Chondrocyte (in vitro differentiated cells): ENCODE results near the gene SPEG. TPM values are rescaled to one million over a fixed set of nuclear protein-coding genes. Genes with fewer than 3 reads are reported as not detected.

Source experiments
- DNase-seq: peaks from one replicate; pipeline ENCODE4 v3.0.0; 2021; ENCODE audit warnings: mixed read lengths, low spot score
- H3K27ac Mint-ChIP-seq: one replicate; pipeline ENCODE4 v1.8.0; 2021; ENCODE audit warnings: mild to moderate bottlenecking, moderate library complexity, mixed read lengths; ENCODE audit not compliant: unreplicated experiment
- H3K27me3 Mint-ChIP-seq: 2 replicates; pipeline ENCODE4 v1.8.0; 2021; ENCODE audit warnings: low read depth, mixed read lengths
- H3K36me3 Mint-ChIP-seq: 2 replicates; pipeline ENCODE4 v1.8.0; 2021; ENCODE audit warnings: low read depth, mixed read lengths
- H3K4me1 Mint-ChIP-seq: 2 replicates; pipeline ENCODE4 v1.8.0; 2021; ENCODE audit warnings: low read depth, mild to moderate bottlenecking, mixed read lengths
- H3K4me3 Mint-ChIP-seq: one replicate; pipeline ENCODE4 v1.8.0; 2021; ENCODE audit warnings: mild to moderate bottlenecking, moderate library complexity, mixed read lengths; ENCODE audit not compliant: unreplicated experiment
- H3K9me3 Mint-ChIP-seq: 2 replicates; pipeline ENCODE4 v1.8.0; 2021; ENCODE audit warnings: low read depth, mixed read lengths
- CTCF ChIP-seq: fragments of 200-600 bp; sonication (generic); IDR thresholded peaks from 2 replicates; pipeline ENCODE4 v1.5.0; 2021; ENCODE audit warnings: antibody characterized with exemption, mild to moderate bottlenecking, moderate library complexity
- total RNA-seq: library from RNA; stranded (reverse); gene quantifications from 3 replicates; pipeline ENCODE4 v1.2.1, GENCODE V29; 2021

SPEG gene
- total RNA-seq, 1 donor from 2014 or later: 94.9 TPM

GRCh38 chr2:219465659-219466561 is 31.3 kb downstream of the SPEG start:
- Mint-ChIP-seq H3K9me3 (no peaks in the 10 kb centered on the region), H3K4me3 (no peak overlapping the region), H3K4me1 (peaks cover 16% of the 10 kb centered on the region), H3K27ac (no peak overlapping the region), H3K27me3 (no peaks in the 10 kb centered on the region), H3K36me3 (peaks cover 21% of the 10 kb centered on the region)
- TF ChIP-seq CTCF: no peak
- no peak for DNase-seq

DNA sequence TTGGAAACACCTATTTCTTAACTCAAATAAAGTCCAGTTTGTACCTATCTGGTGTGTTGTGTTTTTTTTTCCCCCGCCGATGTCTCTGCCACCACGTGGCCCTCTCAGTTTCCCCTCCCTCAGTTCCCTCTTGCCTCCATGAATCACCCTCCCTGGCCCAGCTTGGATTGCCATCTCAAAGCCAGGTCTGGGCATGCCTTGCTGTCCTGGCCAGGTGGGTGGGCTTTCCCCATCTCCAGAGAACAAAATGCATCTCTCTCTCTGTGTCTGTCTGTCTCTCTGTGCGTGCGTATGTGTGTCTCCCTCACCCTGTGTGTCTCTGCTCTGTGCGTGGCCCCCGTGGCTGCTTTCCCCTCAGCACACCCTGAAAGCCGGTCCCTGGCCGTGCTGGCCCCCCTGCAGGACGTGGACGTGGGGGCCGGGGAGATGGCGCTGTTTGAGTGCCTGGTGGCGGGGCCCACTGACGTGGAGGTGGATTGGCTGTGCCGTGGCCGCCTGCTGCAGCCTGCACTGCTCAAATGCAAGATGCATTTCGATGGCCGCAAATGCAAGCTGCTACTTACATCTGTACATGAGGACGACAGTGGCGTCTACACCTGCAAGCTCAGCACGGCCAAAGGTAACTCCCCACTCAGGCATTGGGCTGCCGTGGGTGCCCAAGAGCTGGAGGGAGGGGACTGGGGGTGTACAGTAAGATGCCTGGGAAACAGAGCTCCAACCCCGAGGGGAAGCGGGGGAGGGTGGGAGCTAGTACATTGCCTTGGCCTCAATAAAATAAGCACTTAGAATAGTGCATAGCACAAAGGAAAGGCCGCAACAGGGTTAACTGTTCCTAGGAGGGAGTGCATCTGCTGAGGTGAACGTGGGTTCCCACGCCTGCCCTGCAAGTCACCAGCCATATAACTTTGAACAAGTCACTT is 32.4 kb downstream of the SPEG start:
- Mint-ChIP-seq H3K4me3 (no peak overlapping the region), H3K27ac (no peak overlapping the region), H3K9me3 (no peaks in the 10 kb centered on the region), H3K4me1 (peaks cover 9% of the 10 kb centered on the region), H3K36me3 (peaks cover 26% of the 10 kb centered on the region), H3K27me3 (no peaks in the 10 kb centered on the region)
- DNase-seq: no peak
- no peak for TF ChIP-seq CTCF

DNA sequence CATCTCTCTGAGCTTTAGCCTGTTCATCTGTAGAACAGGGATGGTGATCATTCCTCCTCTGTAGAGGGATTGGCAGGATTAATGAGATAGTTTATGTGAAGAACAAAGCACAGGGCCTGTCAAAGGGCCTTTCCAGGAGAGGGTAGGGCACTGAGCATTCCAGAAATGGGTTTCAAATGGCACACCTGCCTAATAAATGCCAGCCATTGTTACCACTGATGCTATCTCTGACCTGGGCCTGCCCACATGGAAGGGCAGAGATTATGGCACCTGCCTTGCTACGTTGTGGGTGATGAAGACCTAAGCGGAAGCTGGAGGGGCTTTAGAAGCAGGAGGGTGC is 33.1 kb downstream of the SPEG start:
- H3K4me1 Mint-ChIP-seq: peaks cover 6% of the 10 kb centered on the region
- H3K36me3 Mint-ChIP-seq: peaks cover 25% of the 10 kb centered on the region
- H3K9me3 Mint-ChIP-seq: no peaks in the 10 kb centered on the region
- no peaks in the 10 kb centered on the region for H3K27me3 Mint-ChIP-seq
- DNase-seq: no peak
- no peak for TF ChIP-seq CTCF
- H3K27ac Mint-ChIP-seq: no peak overlapping the region
- H3K4me3 Mint-ChIP-seq: no peak overlapping the region

DNA sequence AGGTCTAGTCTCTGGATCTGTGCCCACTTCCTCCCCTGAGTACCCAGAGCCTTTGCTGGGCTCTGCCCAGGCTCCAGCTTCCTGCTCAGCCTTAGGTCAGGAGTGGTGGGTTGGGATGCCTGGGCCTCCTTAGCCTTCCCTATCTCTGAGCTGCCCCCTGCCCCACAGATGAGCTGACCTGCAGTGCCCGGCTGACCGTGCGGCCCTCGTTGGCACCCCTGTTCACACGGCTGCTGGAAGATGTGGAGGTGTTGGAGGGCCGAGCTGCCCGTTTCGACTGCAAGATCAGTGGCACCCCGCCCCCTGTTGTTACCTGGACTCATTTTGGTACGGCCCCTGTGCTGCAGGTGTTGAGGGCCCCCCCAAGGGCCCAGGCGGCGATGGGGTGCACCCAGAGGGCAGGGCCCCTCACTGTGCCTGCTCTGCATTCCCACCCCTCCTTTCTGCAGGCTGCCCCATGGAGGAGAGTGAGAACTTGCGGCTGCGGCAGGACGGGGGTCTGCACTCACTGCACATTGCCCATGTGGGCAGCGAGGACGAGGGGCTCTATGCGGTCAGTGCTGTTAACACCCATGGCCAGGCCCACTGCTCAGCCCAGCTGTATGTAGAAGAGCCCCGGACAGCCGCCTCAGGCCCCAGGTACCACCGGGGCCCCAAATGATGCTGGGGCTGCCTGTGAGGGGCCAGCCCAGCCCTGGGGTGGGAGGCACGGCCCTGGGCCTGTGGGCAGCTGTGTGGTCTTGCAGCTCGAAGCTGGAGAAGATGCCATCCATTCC is 34.0 kb downstream of the SPEG start:
- TF ChIP-seq CTCF: no peak
- H3K4me1 Mint-ChIP-seq: peaks cover 6% of the 10 kb centered on the region
- no peak for DNase-seq
- H3K36me3 Mint-ChIP-seq: peaks cover 25% of the 10 kb centered on the region
- H3K27me3 Mint-ChIP-seq: no peaks in the 10 kb centered on the region
- no peak overlapping the region for H3K4me3 Mint-ChIP-seq
- H3K9me3 Mint-ChIP-seq: no peaks in the 10 kb centered on the region
- no peak overlapping the region for H3K27ac Mint-ChIP-seq
